Activated naive CD8-positive, alpha-beta T cell (primary cell): ENCODE data around the gene KCNH1.

Experiments used
- H3K27ac Mint-ChIP-seq: one replicate; pipeline ENCODE4 v1.8.0; 2021; ENCODE audit warnings: mixed read lengths
- H3K27me3 Mint-ChIP-seq: one replicate; pipeline ENCODE4 v1.8.0; 2021; ENCODE audit warnings: mixed read lengths
- H3K36me3 Mint-ChIP-seq: one replicate; pipeline ENCODE4 v1.8.0; 2021; ENCODE audit warnings: mixed read lengths
- H3K4me1 Mint-ChIP-seq: one replicate; pipeline ENCODE4 v1.8.0; 2021; ENCODE audit warnings: low read depth, mixed read lengths
- H3K4me3 Mint-ChIP-seq: one replicate; pipeline ENCODE4 v1.8.0; 2021; ENCODE audit warnings: mild to moderate bottlenecking, mixed read lengths
- H3K9me3 Mint-ChIP-seq: one replicate; pipeline ENCODE4 v1.8.0; 2021; ENCODE audit warnings: low read depth, mixed read lengths

KCNH1 gene

GRCh38 chr1:210747890-210748289 lies 386.1 kb downstream of the KCNH1 start:
- Mint-ChIP-seq H3K36me3 (no peaks in the 10 kb centered on the region), H3K27ac (no peak overlapping the region), H3K4me1 (no peaks in the 10 kb centered on the region), H3K27me3 (peaks cover 8% of the 10 kb centered on the region), H3K4me3 (no peak overlapping the region), H3K9me3 (no peaks in the 10 kb centered on the region)

GRCh38 chr1:210747112-210747511 lies 386.8 kb downstream of the KCNH1 start:
- H3K27me3 Mint-ChIP-seq, result peaks cover 8% of the 10 kb centered on the region
- no peaks in the 10 kb centered on the region for H3K4me1 Mint-ChIP-seq
- H3K36me3 Mint-ChIP-seq, result no peaks in the 10 kb centered on the region
- no peak overlapping the region for H3K27ac Mint-ChIP-seq
- H3K9me3 Mint-ChIP-seq, result no peaks in the 10 kb centered on the region
- H3K4me3 Mint-ChIP-seq, result no peak overlapping the region

- H3K27me3 Mint-ChIP-seq, result peaks cover 8% of the 10 kb centered on the region
- H3K4me3 Mint-ChIP-seq, result no peak overlapping the region
- H3K4me1 Mint-ChIP-seq, result no peaks in the 10 kb centered on the region
- no peaks in the 10 kb centered on the region for H3K9me3 Mint-ChIP-seq
- no peaks in the 10 kb centered on the region for H3K36me3 Mint-ChIP-seq
- no peak overlapping the region for H3K27ac Mint-ChIP-seq
Measured at GRCh38 chr1:210746024-210746731, 387.8 kb downstream of the KCNH1 start.

GRCh38 chr1:210743038-210743437 lies 390.9 kb downstream of the KCNH1 start:
- H3K27ac Mint-ChIP-seq, result no peak overlapping the region
- no peaks in the 10 kb centered on the region for H3K9me3 Mint-ChIP-seq
- H3K27me3 Mint-ChIP-seq, result no peaks in the 10 kb centered on the region
- no peaks in the 10 kb centered on the region for H3K36me3 Mint-ChIP-seq
- H3K4me1 Mint-ChIP-seq, result no peaks in the 10 kb centered on the region
- H3K4me3 Mint-ChIP-seq, result no peak overlapping the region

- H3K27me3 Mint-ChIP-seq, result no peaks in the 10 kb centered on the region
- H3K4me3 Mint-ChIP-seq, result no peak overlapping the region
- no peaks in the 10 kb centered on the region for H3K36me3 Mint-ChIP-seq
- H3K9me3 Mint-ChIP-seq, result no peaks in the 10 kb centered on the region
- no peak overlapping the region for H3K27ac Mint-ChIP-seq
- H3K4me1 Mint-ChIP-seq, result no peaks in the 10 kb centered on the region
Measured at GRCh38 chr1:210741564-210741963, 392.4 kb downstream of the KCNH1 start.

- Mint-ChIP-seq H3K4me1 (no peaks in the 10 kb centered on the region), H3K27ac (no peak overlapping the region), H3K36me3 (no peaks in the 10 kb centered on the region), H3K4me3 (no peak overlapping the region), H3K9me3 (no peaks in the 10 kb centered on the region), H3K27me3 (no peaks in the 10 kb centered on the region)
Measured at GRCh38 chr1:210739627-210740026, 394.3 kb downstream of the KCNH1 start.

GRCh38 chr1:210738256-210738655 lies 395.7 kb downstream of the KCNH1 start:
- H3K4me1 Mint-ChIP-seq, result no peaks in the 10 kb centered on the region
- no peaks in the 10 kb centered on the region for H3K9me3 Mint-ChIP-seq
- H3K27me3 Mint-ChIP-seq, result no peaks in the 10 kb centered on the region
- no peak overlapping the region for H3K4me3 Mint-ChIP-seq
- H3K36me3 Mint-ChIP-seq, result no peaks in the 10 kb centered on the region
- H3K27ac Mint-ChIP-seq, result no peak overlapping the region

- Mint-ChIP-seq H3K27me3 (no peaks in the 10 kb centered on the region), H3K4me3 (no peak overlapping the region), H3K27ac (no peak overlapping the region), H3K9me3 (no peaks in the 10 kb centered on the region), H3K4me1 (no peaks in the 10 kb centered on the region), H3K36me3 (no peaks in the 10 kb centered on the region)
Measured at GRCh38 chr1:210736713-210737112, 397.2 kb downstream of the KCNH1 start.

- H3K36me3 Mint-ChIP-seq, result no peaks in the 10 kb centered on the region
- H3K9me3 Mint-ChIP-seq, result no peaks in the 10 kb centered on the region
- H3K27me3 Mint-ChIP-seq, result peaks cover 5% of the 10 kb centered on the region
- H3K27ac Mint-ChIP-seq, result no peak overlapping the region
- H3K4me1 Mint-ChIP-seq, result no peaks in the 10 kb centered on the region
- H3K4me3 Mint-ChIP-seq, result no peak overlapping the region
Measured at GRCh38 chr1:210731597-210731996, 402.4 kb downstream of the KCNH1 start.

GRCh38 chr1:210731193-210731592 lies 402.8 kb downstream of the KCNH1 start:
- Mint-ChIP-seq H3K27me3 (peaks cover 7% of the 10 kb centered on the region), H3K4me3 (no peak overlapping the region), H3K36me3 (no peaks in the 10 kb centered on the region), H3K9me3 (no peaks in the 10 kb centered on the region), H3K27ac (no peak overlapping the region), H3K4me1 (no peaks in the 10 kb centered on the region)

- Mint-ChIP-seq H3K4me1 (no peaks in the 10 kb centered on the region), H3K4me3 (no peak overlapping the region), H3K27ac (no peak overlapping the region), H3K9me3 (no peaks in the 10 kb centered on the region), H3K36me3 (no peaks in the 10 kb centered on the region), H3K27me3 (peaks cover 12% of the 10 kb centered on the region)
Measured at GRCh38 chr1:210730023-210730422, 403.9 kb downstream of the KCNH1 start.

GRCh38 chr1:210728437-210729149 lies 405.4 kb downstream of the KCNH1 start:
- no peak overlapping the region for H3K27ac Mint-ChIP-seq
- H3K4me3 Mint-ChIP-seq, result no peak overlapping the region
- no peaks in the 10 kb centered on the region for H3K9me3 Mint-ChIP-seq
- H3K27me3 Mint-ChIP-seq, result peaks cover 13% of the 10 kb centered on the region
- H3K4me1 Mint-ChIP-seq, result no peaks in the 10 kb centered on the region
- no peaks in the 10 kb centered on the region for H3K36me3 Mint-ChIP-seq

- H3K27me3 Mint-ChIP-seq, result peaks cover 13% of the 10 kb centered on the region
- H3K36me3 Mint-ChIP-seq, result no peaks in the 10 kb centered on the region
- no peaks in the 10 kb centered on the region for H3K9me3 Mint-ChIP-seq
- no peak overlapping the region for H3K4me3 Mint-ChIP-seq
- no peak overlapping the region for H3K27ac Mint-ChIP-seq
- H3K4me1 Mint-ChIP-seq, result no peaks in the 10 kb centered on the region
Measured at GRCh38 chr1:210727709-210728108, 406.2 kb downstream of the KCNH1 start.

- no peaks in the 10 kb centered on the region for H3K36me3 Mint-ChIP-seq
- peaks cover 13% of the 10 kb centered on the region for H3K27me3 Mint-ChIP-seq
- no peaks in the 10 kb centered on the region for H3K9me3 Mint-ChIP-seq
- no peaks in the 10 kb centered on the region for H3K4me1 Mint-ChIP-seq
- H3K27ac Mint-ChIP-seq, result no peak overlapping the region
- H3K4me3 Mint-ChIP-seq, result no peak overlapping the region
Measured at GRCh38 chr1:210726621-210727020, 407.3 kb downstream of the KCNH1 start.

GRCh38 chr1:210724768-210725167 lies 409.2 kb downstream of the KCNH1 start:
- Mint-ChIP-seq H3K4me1 (no peaks in the 10 kb centered on the region), H3K9me3 (no peaks in the 10 kb centered on the region), H3K27ac (no peak overlapping the region), H3K4me3 (no peak overlapping the region), H3K27me3 (peaks cover 11% of the 10 kb centered on the region), H3K36me3 (no peaks in the 10 kb centered on the region)

- no peak overlapping the region for H3K27ac Mint-ChIP-seq
- peaks cover 11% of the 10 kb centered on the region for H3K27me3 Mint-ChIP-seq
- H3K4me1 Mint-ChIP-seq, result no peaks in the 10 kb centered on the region
- H3K9me3 Mint-ChIP-seq, result no peaks in the 10 kb centered on the region
- no peaks in the 10 kb centered on the region for H3K36me3 Mint-ChIP-seq
- no peak overlapping the region for H3K4me3 Mint-ChIP-seq
Measured at GRCh38 chr1:210723646-210724045, 410.3 kb downstream of the KCNH1 start.
